Endometrium (tissue), 2 donors: ENCODE measurements around the gene PSMD1.
"Not testable (repeated sequence)": the region's sequence is repeated elsewhere in the genome, so short reads cannot be mapped to it uniquely, and the experiment has no call there.

Source experiments
- FAIRE-seq: peaks from 2 replicates; lab custom pipeline; 2012; peaks lifted over from hg19 to GRCh38; lab: Jason Lieb, UNC
- donor health status: control.
- donor health status: control.

Gene PSMD1

GRCh38 chr2:231187736-231188505 is 131.3 kb downstream of the PSMD1 start:
- FAIRE-seq: no peak

GRCh38 chr2:231188506-231189170 is 132.0 kb downstream of the PSMD1 start:
- FAIRE-seq: no peak

GRCh38 chr2:231189171-231189530 is 132.5 kb downstream of the PSMD1 start:
- FAIRE-seq: no peak

GRCh38 chr2:231189571-231190495 is 133.2 kb downstream of the PSMD1 start:
- FAIRE-seq: no peak

GRCh38 chr2:231190531-231191197 is 134.0 kb downstream of the PSMD1 start:
- no peak for FAIRE-seq

- FAIRE-seq: peak; percentile 88
These were observed 135.5 kb downstream of the PSMD1 start for GRCh38 chr2:231191896-231192872.

GRCh38 chr2:231193216-231193615 is 136.5 kb downstream of the PSMD1 start:
- FAIRE-seq: no peak

GRCh38 chr2:231196592-231196991 is 139.9 kb downstream of the PSMD1 start:
- no peak for FAIRE-seq

GRCh38 chr2:231197196-231197595 is 140.5 kb downstream of the PSMD1 start:
- not testable (repeated sequence) for FAIRE-seq

- FAIRE-seq: no peak
These were observed 141.1 kb downstream of the PSMD1 start for GRCh38 chr2:231197706-231198290.

GRCh38 chr2:231198291-231199173 is 141.9 kb downstream of the PSMD1 start, which contains the start of gene ARMC9:
TSS of gene ARMC9 (plus strand) at chr2:231198631. CDS start at chr2:231206239, 7,608 bp downstream.
- no peak for FAIRE-seq

GRCh38 chr2:231199219-231199618 is 142.6 kb downstream of the PSMD1 start:
- no peak for FAIRE-seq

- FAIRE-seq: no peak
These were observed 144.3 kb downstream of the PSMD1 start for GRCh38 chr2:231200805-231201474.

GRCh38 chr2:231201475-231201814 is 144.8 kb downstream of the PSMD1 start:
- no peak for FAIRE-seq

- no peak for FAIRE-seq
These were observed 146.4 kb downstream of the PSMD1 start for GRCh38 chr2:231203087-231203486.

- no peak for FAIRE-seq
These were observed 147.5 kb downstream of the PSMD1 start for GRCh38 chr2:231204146-231204545.

GRCh38 chr2:231204581-231204980 is 147.9 kb downstream of the PSMD1 start:
- no peak for FAIRE-seq

GRCh38 chr2:231207734-231208133 is 151.1 kb downstream of the PSMD1 start:
- FAIRE-seq: no peak

- no peak for FAIRE-seq
These were observed 154.1 kb downstream of the PSMD1 start for GRCh38 chr2:231210782-231211181.
